ENCODE results near the gene SRGAP1.
"Not testable (repeated sequence)": the region's sequence is repeated elsewhere in the genome, so short reads cannot be mapped to it uniquely, and the experiment has no call there.

SRGAP1 gene

DNA sequence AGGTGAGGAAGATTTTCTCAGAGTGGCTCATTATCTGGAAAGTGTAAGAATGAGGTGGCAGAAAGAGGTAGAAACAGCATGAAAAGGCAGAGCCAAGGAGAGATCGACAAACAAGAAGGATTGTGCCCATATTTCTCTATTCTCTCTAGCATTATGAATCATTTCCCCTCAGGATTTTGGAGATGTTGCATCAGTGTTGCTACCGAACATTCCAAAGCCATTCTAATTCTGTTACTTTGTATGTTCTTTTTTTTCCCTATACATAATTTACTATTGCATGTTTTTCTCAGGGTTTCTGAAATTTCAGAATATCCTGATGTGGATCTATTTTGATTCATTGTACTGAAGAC is 316.2 kb downstream of the SRGAP1 start:
- TF ChIP-seq, protein P1, sequence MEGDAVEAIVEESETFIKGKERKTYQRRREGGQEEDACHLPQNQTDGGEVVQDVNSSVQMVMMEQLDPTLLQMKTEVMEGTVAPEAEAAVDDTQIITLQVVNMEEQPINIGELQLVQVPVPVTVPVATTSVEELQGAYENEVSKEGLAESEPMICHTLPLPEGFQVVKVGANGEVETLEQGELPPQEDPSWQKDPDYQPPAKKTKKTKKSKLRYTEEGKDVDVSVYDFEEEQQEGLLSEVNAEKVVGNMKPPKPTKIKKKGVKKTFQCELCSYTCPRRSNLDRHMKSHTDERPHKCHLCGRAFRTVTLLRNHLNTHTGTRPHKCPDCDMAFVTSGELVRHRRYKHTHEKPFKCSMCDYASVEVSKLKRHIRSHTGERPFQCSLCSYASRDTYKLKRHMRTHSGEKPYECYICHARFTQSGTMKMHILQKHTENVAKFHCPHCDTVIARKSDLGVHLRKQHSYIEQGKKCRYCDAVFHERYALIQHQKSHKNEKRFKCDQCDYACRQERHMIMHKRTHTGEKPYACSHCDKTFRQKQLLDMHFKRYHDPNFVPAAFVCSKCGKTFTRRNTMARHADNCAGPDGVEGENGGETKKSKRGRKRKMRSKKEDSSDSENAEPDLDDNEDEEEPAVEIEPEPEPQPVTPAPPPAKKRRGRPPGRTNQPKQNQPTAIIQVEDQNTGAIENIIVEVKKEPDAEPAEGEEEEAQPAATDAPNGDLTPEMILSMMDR (IDR thresholded peaks at IDR 0.05; ENCODE audit: insufficient read depth, missing control alignments) = no peak
- FAIRE-seq (no peak), DNase-seq (ENCODE audit: insufficient read length, low spot score) (no peak)

DNA sequence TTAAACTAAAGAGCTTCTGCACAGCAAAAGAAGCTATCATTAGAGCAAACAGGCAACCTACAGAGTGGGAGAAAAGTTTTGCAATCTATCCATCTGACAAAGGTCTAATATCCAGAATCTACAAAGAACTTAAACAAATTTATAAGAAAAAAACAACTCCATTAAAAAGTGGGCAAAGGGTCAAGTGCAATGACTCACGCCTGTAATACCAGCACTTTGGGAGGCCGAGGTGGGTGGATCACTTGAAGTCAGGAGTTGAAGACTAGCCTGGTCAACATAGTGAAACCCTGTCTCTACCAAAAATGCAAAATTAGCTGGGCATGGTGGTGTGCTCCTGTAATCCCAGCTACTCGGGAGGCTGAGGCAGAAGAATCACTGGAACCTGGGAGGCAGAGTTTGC is 322.1 kb downstream of the SRGAP1 start:
- DNase-seq (ENCODE audit: insufficient read length, low spot score) = not testable (repeated sequence)

DNA sequence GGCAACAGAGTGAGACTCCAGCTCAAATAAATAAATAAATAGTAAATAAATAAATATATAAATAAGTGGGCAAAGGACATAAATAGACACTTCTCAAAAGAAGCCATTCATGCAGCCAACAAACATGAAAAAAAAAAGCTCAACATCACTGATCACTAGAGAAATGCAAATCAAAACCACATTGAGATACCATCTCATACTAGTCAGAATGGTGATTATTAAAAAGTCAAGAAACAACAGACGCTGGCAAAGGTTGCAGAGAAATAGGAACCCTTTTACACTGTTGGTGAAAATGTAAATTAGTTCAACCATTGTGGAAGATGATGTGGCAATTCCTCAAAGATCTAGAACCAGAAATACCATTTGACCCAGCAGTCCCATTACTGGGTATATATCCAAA is 322.5 kb downstream of the SRGAP1 start:
- FAIRE-seq; DNase-seq (ENCODE audit: insufficient read length, low spot score): not testable (repeated sequence)

More for the DNA sequence above, 322.1 kb downstream of the SRGAP1 start:
- FAIRE-seq = not testable (repeated sequence)

DNA sequence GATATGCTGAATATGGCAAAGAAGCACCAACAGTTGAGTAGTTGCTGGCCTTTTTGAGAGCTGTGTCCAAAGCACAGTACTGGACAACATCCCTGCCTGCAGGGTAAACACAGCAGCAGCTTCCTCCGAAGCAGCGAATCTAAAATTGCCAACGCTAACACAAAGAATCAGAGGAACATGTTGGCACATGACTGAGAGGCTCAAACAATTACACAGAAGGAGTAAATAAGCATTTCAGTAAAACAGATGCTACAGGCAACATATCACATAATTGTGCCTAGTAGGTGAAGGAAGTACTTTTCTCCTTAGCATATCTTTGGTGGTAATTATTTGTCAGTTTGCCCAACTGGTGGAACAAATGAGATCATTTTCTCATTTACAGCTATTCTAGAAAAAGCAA is 325.5 kb downstream of the SRGAP1 start:
- TF ChIP-seq, protein P1 (IDR thresholded peaks at IDR 0.05; ENCODE audit: insufficient read depth, missing control alignments) = no peak
- DNase-seq (ENCODE audit: insufficient read length, low spot score) (no peak), FAIRE-seq (no peak)

GRCh38 chr12:64170730-64171129 is 326.2 kb downstream of the SRGAP1 start:
- TF ChIP-seq, protein P1 (IDR thresholded peaks at IDR 0.05; ENCODE audit: insufficient read depth, missing control alignments) = no peak
- DNase-seq (ENCODE audit: insufficient read length, low spot score) (no peak), FAIRE-seq (no peak)

GRCh38 chr12:64171715-64172114 is 327.2 kb downstream of the SRGAP1 start:
- no peak for FAIRE-seq
- TF ChIP-seq, protein P1 (IDR thresholded peaks at IDR 0.05; ENCODE audit: insufficient read depth, missing control alignments) = no peak
- no peak for DNase-seq (ENCODE audit: insufficient read length, low spot score)

- no peak for FAIRE-seq
- DNase-seq (ENCODE audit: insufficient read length, low spot score) = no peak
- TF ChIP-seq, protein P1 (IDR thresholded peaks at IDR 0.05; ENCODE audit: insufficient read depth, missing control alignments) = no peak
Observed at GRCh38 chr12:64172143-64172970, 327.9 kb downstream of the SRGAP1 start.

DNA sequence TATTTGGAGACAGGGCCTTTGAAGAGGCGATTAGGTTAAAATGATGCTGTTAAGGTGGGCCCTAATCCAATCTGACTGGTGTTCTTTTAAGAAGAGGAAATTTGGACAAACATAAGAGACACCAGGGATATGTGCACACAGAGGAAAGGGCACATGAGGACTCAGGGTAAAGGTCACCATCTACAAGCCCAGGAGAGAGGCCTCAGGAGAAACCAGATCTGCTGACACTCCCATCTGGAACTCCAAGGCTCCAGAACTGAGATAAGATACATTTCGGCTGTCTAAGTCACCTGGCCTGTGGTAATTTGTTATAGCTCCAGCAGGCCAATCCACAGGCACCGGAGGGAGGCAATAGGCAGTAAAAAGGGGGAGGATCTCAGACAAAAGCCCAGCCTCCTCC is 329.0 kb downstream of the SRGAP1 start:
- TF ChIP-seq, protein P1 (IDR thresholded peaks at IDR 0.05; ENCODE audit: insufficient read depth, missing control alignments) = no peak
- FAIRE-seq (no peak), DNase-seq (ENCODE audit: insufficient read length, low spot score) (no peak)

All from D721Med (cell line).